Activated B cell treated with CpG ODN at 0.5 μM for 24 hours (primary cell): ENCODE data around the gene ITGA1. TPM values are rescaled to one million over a fixed set of nuclear protein-coding genes. Genes with fewer than 3 reads are reported as not detected.
A peak's percentile ranks its signal among the peaks of the same experiment; 100 is the strongest.

Experiments used
- ATAC-seq: fragments of 200-7000 bp; cut with Tn5 transposase; one replicate; pipeline ENCODE4 v1.10.0; 2021; ENCODE audit warnings: low read depth, mild to moderate bottlenecking, moderate library complexity
- CTCF ChIA-PET: fragments of 350-600 bp; sonication (Branson Sonifier 250); formaldehyde crosslinking; loops from one replicate; lab custom pipeline; 2021; ENCODE audit warnings: antibody characterized with exemption; lab: Charles Lee
- POLR2A ChIA-PET: fragments of 350-600 bp; sonication (Branson Sonifier 250); formaldehyde crosslinking; loops from one replicate; lab custom pipeline; 2021; ENCODE audit warnings: antibody characterized with exemption; lab: Charles Lee
- DNase-seq: peaks from one replicate; pipeline ENCODE4 v3.0.0; 2022
- H3K27ac Mint-ChIP-seq: one replicate; pipeline ENCODE4 v1.8.0; 2020; ENCODE audit warnings: mixed read lengths
- H3K27me3 Mint-ChIP-seq: one replicate; pipeline ENCODE4 v1.8.0; 2021; ENCODE audit warnings: mixed read lengths
- H3K36me3 Mint-ChIP-seq: one replicate; pipeline ENCODE4 v1.8.0; 2021; ENCODE audit warnings: low read depth, mixed read lengths
- H3K4me1 Mint-ChIP-seq: one replicate; pipeline ENCODE4 v1.8.0; 2021; ENCODE audit warnings: mixed read lengths
- H3K4me3 Mint-ChIP-seq: one replicate; pipeline ENCODE4 v1.8.0; 2020; ENCODE audit warnings: mild to moderate bottlenecking, mixed read lengths
- H3K9me3 Mint-ChIP-seq: one replicate; pipeline ENCODE4 v1.8.0; 2020; ENCODE audit warnings: mixed read lengths
- intact Hi-C: fragments of 100-400 bp; cut with micrococcal nuclease; formaldehyde crosslinking; loops from one replicate; pipeline ENCODE4 v1.15.1; 2024
- total RNA-seq: library from RNA; stranded (reverse); gene quantifications from 2 replicates; pipeline ENCODE4 v1.2.3, GENCODE V29; 2022
- TF ChIP-seq, protein P1 (sequence below): fragments of 200-600 bp; IDR thresholded peaks from one replicate; pipeline ENCODE4 v1.8.0; 2022; ENCODE audit warnings: antibody characterized with exemption, mild to moderate bottlenecking

ITGA1 gene
- total RNA-seq, 1 donor from 2014 or later: 34.0 TPM

DNA sequence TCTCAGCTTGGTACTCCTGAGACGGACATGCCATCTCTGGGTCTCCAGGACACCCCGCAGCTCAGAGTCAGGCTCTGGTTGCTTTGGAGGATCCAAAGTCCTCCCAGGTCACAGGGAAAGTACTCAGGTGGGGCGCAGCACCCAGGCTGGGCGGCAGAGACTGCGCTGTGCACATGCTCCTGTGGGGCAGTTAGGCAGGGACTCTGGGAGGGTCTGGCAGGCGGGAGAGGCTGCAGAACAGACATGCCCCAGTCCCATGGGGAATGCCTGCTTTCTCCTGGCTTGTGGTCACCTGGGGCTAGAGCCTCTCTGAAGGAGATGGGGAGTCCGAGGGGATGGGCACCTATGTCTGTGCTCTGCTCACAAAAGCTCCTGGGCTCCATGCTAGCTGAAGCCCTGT is 156.1 kb downstream of the ITGA1 start:
- H3K9me3 Mint-ChIP-seq: no peaks in the 10 kb centered on the region
- intact Hi-C loops: no loop called here
- H3K4me1 Mint-ChIP-seq: peaks cover 10% of the 10 kb centered on the region
- H3K36me3 Mint-ChIP-seq: no peaks in the 10 kb centered on the region
- DNase-seq (no peak), ATAC-seq (no peak)
- H3K27ac Mint-ChIP-seq: no peak overlapping the region
- ChIA-PET CTCF (interaction anchor here (1.2 kb wide), 1 partner anchor 28 kb away, joined by 3 read pairs; no protein-coding TSS in a partner anchor), POLR2A (no interaction called here)
- TF ChIP-seq, protein P1, sequence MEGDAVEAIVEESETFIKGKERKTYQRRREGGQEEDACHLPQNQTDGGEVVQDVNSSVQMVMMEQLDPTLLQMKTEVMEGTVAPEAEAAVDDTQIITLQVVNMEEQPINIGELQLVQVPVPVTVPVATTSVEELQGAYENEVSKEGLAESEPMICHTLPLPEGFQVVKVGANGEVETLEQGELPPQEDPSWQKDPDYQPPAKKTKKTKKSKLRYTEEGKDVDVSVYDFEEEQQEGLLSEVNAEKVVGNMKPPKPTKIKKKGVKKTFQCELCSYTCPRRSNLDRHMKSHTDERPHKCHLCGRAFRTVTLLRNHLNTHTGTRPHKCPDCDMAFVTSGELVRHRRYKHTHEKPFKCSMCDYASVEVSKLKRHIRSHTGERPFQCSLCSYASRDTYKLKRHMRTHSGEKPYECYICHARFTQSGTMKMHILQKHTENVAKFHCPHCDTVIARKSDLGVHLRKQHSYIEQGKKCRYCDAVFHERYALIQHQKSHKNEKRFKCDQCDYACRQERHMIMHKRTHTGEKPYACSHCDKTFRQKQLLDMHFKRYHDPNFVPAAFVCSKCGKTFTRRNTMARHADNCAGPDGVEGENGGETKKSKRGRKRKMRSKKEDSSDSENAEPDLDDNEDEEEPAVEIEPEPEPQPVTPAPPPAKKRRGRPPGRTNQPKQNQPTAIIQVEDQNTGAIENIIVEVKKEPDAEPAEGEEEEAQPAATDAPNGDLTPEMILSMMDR: no peak
- H3K4me3 Mint-ChIP-seq: no peak overlapping the region
- H3K27me3 Mint-ChIP-seq: peaks cover 8% of the 10 kb centered on the region

DNA sequence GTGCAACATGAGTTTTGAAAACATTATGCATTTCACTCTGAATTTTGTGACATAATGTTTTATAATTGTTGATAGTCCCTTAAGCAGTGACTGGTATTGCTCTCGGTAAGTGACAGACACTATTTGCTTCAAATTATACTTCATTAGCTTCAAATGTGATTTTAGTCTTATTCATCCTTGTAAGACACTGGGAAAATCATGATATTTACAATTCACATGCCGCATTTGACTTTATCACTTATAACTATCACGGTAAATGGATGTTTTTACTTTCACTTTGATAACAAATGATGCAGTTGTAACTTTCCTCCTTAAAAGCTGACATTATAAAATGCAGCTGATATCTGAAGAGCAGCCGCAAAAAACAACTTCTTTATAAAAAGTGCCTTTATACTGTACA is 157.3 kb downstream of the ITGA1 start:
- intact Hi-C loops: loop anchor here (5.0 kb wide), 1 partner anchor 1272 kb away; no protein-coding TSS in a partner anchor
- H3K9me3 Mint-ChIP-seq: no peaks in the 10 kb centered on the region
- DNase-seq: no peak
- no peaks in the 10 kb centered on the region for H3K36me3 Mint-ChIP-seq
- H3K4me3 Mint-ChIP-seq: peak overlapping the region; percentile 35
- ChIA-PET POLR2A (no interaction called here), CTCF (interaction anchor here (1.2 kb wide), 1 partner anchor 29 kb away, joined by 3 read pairs; no protein-coding TSS in a partner anchor)
- ATAC-seq: no peak
- peaks cover 8% of the 10 kb centered on the region for H3K27me3 Mint-ChIP-seq
- peaks cover 10% of the 10 kb centered on the region for H3K4me1 Mint-ChIP-seq
- no peak overlapping the region for H3K27ac Mint-ChIP-seq
- TF ChIP-seq, protein P1: no peak

DNA sequence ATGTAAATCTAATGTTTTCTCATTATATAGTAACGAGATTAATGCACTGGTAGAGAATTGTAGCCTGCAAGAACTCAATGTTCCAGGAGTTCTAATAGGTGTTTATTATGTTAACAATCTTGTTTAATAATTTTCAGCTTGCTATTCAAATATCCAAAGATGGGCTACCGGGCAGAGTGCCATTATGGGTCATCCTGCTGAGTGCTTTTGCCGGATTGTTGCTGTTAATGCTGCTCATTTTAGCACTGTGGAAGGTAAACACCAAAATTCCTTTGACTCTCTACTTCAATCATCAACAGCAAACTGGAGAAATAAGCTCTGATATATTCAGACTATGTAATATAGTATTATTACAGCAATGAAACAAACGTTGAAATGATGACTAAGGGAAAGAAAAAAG is 159.5 kb downstream of the ITGA1 start:
- no peak for DNase-seq
- ATAC-seq: no peak
- Mint-ChIP-seq H3K36me3 (no peaks in the 10 kb centered on the region), H3K4me3 (no peak overlapping the region), H3K4me1 (peaks cover 10% of the 10 kb centered on the region), H3K9me3 (no peaks in the 10 kb centered on the region), H3K27me3 (peaks cover 8% of the 10 kb centered on the region), H3K27ac (no peak overlapping the region)
- ChIA-PET POLR2A (no interaction called here), CTCF (no interaction called here)
- TF ChIP-seq, protein P1: no peak
- intact Hi-C loops: loop anchor here (5.0 kb wide), 1 partner anchor 1270 kb away; no protein-coding TSS in a partner anchor

DNA sequence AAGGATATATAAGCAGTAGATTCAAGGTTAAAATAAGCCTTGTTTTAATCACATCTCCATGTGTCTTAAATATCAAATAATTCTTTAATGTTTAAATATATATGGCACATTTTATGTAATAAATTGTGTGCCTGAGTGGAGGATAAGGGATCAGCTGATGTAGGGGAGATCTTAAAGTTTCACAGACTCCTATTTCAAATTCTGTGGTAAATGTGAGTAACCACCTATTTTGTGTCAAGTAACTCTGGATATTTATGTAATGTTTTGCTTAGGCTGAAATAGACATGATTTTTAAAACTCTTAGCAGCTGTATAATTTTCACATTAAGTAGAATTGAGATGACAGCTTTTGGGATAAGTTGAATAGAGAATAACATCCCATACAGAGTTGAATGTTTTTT is 160.1 kb downstream of the ITGA1 start:
- ATAC-seq: no peak
- CTCF ChIA-PET: interaction anchor here (1.3 to 3.2 kb wide), 4 partner anchors 11 to 149 kb away, joined by 3 to 27 read pairs (median 4); no protein-coding TSS in a partner anchor
- Mint-ChIP-seq H3K4me1 (peaks cover 10% of the 10 kb centered on the region), H3K9me3 (no peaks in the 10 kb centered on the region), H3K27me3 (peaks cover 8% of the 10 kb centered on the region), H3K27ac (no peak overlapping the region), H3K36me3 (no peaks in the 10 kb centered on the region), H3K4me3 (no peak overlapping the region)
- no peak for DNase-seq
- intact Hi-C loops: loop anchor here (1.0 to 5.0 kb wide), 2 partner anchors 148 to 1269 kb away; no protein-coding TSS in a partner anchor
- POLR2A ChIA-PET: no interaction called here
- TF ChIP-seq, protein P1: no peak

DNA sequence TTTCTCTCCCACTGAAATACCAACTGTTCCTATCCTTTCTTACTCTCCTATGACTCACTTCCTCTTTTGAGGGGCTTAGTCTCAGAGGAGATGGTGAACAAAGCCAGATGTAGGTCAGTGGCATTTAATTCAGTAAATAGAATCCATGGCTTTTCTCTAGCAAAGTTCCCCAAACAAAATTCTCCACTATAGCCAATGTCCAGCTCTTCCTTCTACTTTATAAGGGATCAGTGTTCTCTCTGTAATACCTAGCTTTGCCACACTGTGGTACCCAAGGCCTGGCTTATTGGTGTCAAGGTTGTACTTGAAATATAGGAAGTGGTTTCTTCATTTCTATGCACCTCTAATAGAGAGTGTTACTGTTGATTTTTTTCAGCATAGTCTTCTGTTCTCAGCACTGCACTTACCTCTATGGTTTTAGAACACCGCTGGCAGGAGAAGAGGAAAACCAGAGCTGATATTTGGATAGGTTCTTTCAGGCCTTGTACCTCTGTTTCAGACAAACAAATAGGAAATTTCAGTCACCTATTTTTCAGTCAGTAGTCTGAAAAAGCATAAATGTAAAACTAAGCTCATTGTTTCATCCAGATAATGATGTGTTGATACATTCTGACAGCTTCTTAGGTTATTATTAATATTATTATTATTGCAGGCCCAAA is 160.8 kb downstream of the ITGA1 start:
- no peaks in the 10 kb centered on the region for H3K9me3 Mint-ChIP-seq
- H3K36me3 Mint-ChIP-seq: no peaks in the 10 kb centered on the region
- peaks cover 5% of the 10 kb centered on the region for H3K27me3 Mint-ChIP-seq
- TF ChIP-seq, protein P1: no peak
- no peak overlapping the region for H3K27ac Mint-ChIP-seq
- peak; percentile 96 for ATAC-seq
- H3K4me3 Mint-ChIP-seq: no peak overlapping the region
- intact Hi-C loops: loop anchor here (1.0 to 5.0 kb wide), 2 partner anchors 148 to 1269 kb away; no protein-coding TSS in a partner anchor
- ChIA-PET POLR2A (no interaction called here), CTCF (interaction anchor here (0.8 to 3.2 kb wide), 6 partner anchors 11 to 1280 kb away, joined by 3 to 27 read pairs (median 3); no protein-coding TSS in a partner anchor)
- H3K4me1 Mint-ChIP-seq: peaks cover 10% of the 10 kb centered on the region
- DNase-seq: no peak
